Measurements from ENCODE around the gene CDH23.

GRCh38 chr10:71620642-71621041 is 223.9 kb downstream of the CDH23 start:
- TF ChIP-seq CTCF (conservative IDR thresholded peaks at IDR 0.05 in 1 of 2, IDR thresholded peaks at IDR 0.05 in 1 of 2; ENCODE audit: low read depth in 1 of 2, low read length in 2 of 2) (no peak), EZH2 (IDR thresholded peaks at IDR 0.05; ENCODE audit: low read length, missing control alignments) (no peak)

Data from fibroblast of lung (primary cell).